Measurements from ENCODE around the gene TSPYL2. TPM values are rescaled to one million over a fixed set of nuclear protein-coding genes. Genes with fewer than 3 reads are reported as not detected.

TSPYL2 gene
- total RNA-seq, result 4.4 and 9.8 TPM in 2 replicates

GRCh38 chrX:53081925-53082772 is at the start of gene TSPYL2:
Gene TSPYL2, plus strand, starts transcription at chrX:53082367. Its CDS starts 132 bp downstream, at chrX:53082499.

GRCh38 chrX:53048169-53049126 is 33.7 kb upstream of the TSPYL2 start, which contains the start of gene GPR173:
Gene GPR173, plus strand, starts transcription at chrX:53048789. Its CDS starts 27,833 bp downstream, at chrX:53076622.

GRCh38 chrX:53093748-53094581 is 11.8 kb downstream of the TSPYL2 start, which contains the start of gene KANTR:
Gene KANTR, plus strand, starts transcription at chrX:53094142. Its CDS starts 30,131 bp downstream, at chrX:53124273.

Other genes with a start within 250 kb of the TSPYL2 start
- not detected in 2 replicates for gene XAGE3, start 214.3 kb upstream of the TSPYL2 start, total RNA-seq
- 5.8 and 6.2 TPM in 2 replicates for gene FAM156B, start 185.0 kb upstream of the TSPYL2 start, total RNA-seq
- gene FAM156A, start 123.8 kb upstream of the TSPYL2 start, total RNA-seq, result 5.5 and 12.2 TPM in 2 replicates
- 0.65 and 4.0 TPM in 2 replicates for gene GPR173, start 33.6 kb upstream of the TSPYL2 start, total RNA-seq
- 4.0 and 12.6 TPM in 2 replicates for gene KANTR, start 11.8 kb downstream of the TSPYL2 start, total RNA-seq
- gene KDM5C, start 142.8 kb downstream of the TSPYL2 start, total RNA-seq, result 54.4 and 82.6 TPM in 2 replicates
- gene IQSEC2, start 199.2 kb downstream of the TSPYL2 start, total RNA-seq, result 2.6 TPM in 2 replicates